ENCODE results near the gene MARVELD3.

Gene MARVELD3

DNA sequence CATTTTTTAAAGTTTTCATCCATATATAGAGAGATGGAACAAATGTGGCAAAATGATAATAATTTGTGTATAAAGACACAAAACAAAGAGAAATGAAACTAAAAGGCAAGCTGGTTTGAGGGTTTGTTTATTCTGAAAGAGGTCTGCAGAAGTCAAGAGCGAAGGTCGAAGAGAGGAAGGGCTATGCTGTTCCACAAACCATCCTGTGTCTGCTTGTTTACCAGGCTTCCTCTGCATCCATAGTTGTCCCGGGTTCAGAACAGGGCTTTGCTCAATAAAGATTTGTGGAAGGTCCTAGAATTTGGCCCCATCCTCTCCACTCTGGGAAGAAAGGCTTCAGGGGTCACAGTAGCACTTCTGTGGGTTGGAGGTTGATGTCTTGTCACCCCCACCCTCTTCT lies 2.4 kb upstream of the MARVELD3 start:
- Histone ChIP-seq H2BK120ac (ENCODE audit: insufficient read depth, low read length, poor library complexity) (no peak overlapping the region), H2AFZ (ENCODE audit: insufficient read depth, low read length, poor library complexity) (no peak overlapping the region), H3K27me3 (ENCODE audit: insufficient read depth, low read length) (no peaks in the 10 kb centered on the region), H2AK5ac (ENCODE audit: low read length) (no peak overlapping the region), H3K36me3 (ENCODE audit: control insufficient read depth in 1 of 2, insufficient read depth in 2 of 2, low read length in 2 of 2) (no peaks in the 10 kb centered on the region), H2BK12ac (ENCODE audit: low read length) (no peak overlapping the region), H3K4me1 (ENCODE audit: control insufficient read depth in 1 of 2, insufficient read depth in 2 of 2, low read length in 2 of 2) (peaks cover under 1 to 1% of the 10 kb centered on the region in 2 experiments), H3K79me1 (ENCODE audit: low read length) (peaks cover 7% of the 10 kb centered on the region), H3K27ac (ENCODE audit: low read depth, low read length) (no peak overlapping the region), H3K14ac (ENCODE audit: low read length) (no peak overlapping the region), H4K12ac (ENCODE audit: low read depth, low read length) (no peak overlapping the region), H4K8ac (ENCODE audit: low read depth, low read length) (no peak overlapping the region), H3K4me3 (ENCODE audit: low read depth, low read length) (no peak overlapping the region), H3K23ac (ENCODE audit: low read length) (no peak overlapping the region), H2BK5ac (ENCODE audit: low read depth, low read length, poor library complexity) (no peak overlapping the region), H3K9me3 (ENCODE audit: insufficient read depth, low read depth, low read length) (no peaks in the 10 kb centered on the region), H4K91ac (ENCODE audit: low read depth, low read length) (no peak overlapping the region), H3K4me2 (ENCODE audit: low read length) (no peak overlapping the region), H3K18ac (ENCODE audit: low read length) (no peak overlapping the region), H3K9ac (ENCODE audit: low read length) (no peak overlapping the region), H3K79me2 (ENCODE audit: control insufficient read depth, insufficient read depth, low read length, poor library complexity) (peaks cover 5% of the 10 kb centered on the region), H3K4ac (ENCODE audit: low read depth, low read length) (no peak overlapping the region)
- WGBS (ENCODE audit: extremely low coverage, insufficient coverage, insufficient read length), result no CpG with 5 or more reads among the region's 3 CpGs
- no peak for DNase-seq

DNA sequence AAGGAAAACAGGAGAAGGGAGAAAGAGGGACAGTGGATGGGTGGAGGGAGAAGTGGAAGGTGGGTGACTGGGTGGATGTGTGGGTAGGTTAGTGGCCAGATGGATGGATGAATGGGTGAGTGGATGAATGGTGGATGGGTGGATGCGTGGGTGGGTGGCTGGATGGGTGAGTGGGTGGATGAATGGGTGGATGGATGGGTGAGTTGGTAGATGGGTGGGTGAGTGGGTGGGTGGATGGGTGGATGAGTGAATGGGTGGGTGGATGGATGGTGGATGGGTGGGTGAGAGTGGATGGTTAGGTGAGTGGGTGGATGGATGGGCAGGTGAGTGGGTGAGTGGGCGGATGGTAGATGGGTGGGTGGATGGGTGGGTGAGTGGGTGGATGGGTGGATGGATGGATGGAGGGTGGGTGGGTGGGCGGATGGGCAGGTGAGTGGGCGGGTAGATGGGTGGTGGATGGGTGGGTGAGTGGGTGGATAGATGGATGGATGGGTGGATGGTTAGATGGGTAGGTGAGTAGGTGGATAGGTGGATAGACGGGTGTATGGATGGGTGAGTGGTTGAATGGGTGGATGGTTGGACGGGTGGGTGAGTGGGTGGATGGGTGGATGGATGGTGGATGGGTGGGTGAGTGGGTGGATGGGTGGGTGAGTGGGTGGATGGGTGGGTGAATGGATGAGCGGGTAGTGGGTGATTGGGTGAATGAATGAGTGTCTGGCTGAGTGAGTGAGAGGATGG lies 702 bp upstream of the MARVELD3 start:
- Histone ChIP-seq H2AFZ (ENCODE audit: insufficient read depth, low read length, poor library complexity) (peak overlapping the region; percentile 15), H3K9ac (ENCODE audit: low read length) (peak overlapping the region; percentile 48), H3K14ac (ENCODE audit: low read length) (no peak overlapping the region), H2AK5ac (ENCODE audit: low read length) (no peak overlapping the region), H2BK5ac (ENCODE audit: low read depth, low read length, poor library complexity) (no peak overlapping the region), H2BK120ac (ENCODE audit: insufficient read depth, low read length, poor library complexity) (peak overlapping the region; percentile 2), H2BK12ac (ENCODE audit: low read length) (no peak overlapping the region), H3K4me2 (ENCODE audit: low read length) (peak overlapping the region; percentile 76), H4K8ac (ENCODE audit: low read depth, low read length) (peak overlapping the region; percentile 49), H3K27me3 (ENCODE audit: insufficient read depth, low read length) (no peaks in the 10 kb centered on the region), H3K23ac (ENCODE audit: low read length) (no peak overlapping the region), H3K9me3 (ENCODE audit: insufficient read depth, low read depth, low read length) (no peaks in the 10 kb centered on the region), H3K4ac (ENCODE audit: low read depth, low read length) (no peak overlapping the region), H3K18ac (ENCODE audit: low read length) (peak overlapping the region; percentile 7), H4K91ac (ENCODE audit: low read depth, low read length) (no peak overlapping the region), H3K4me3 (ENCODE audit: low read depth, low read length) (peak overlapping the region; percentile 36), H3K4me1 (ENCODE audit: control insufficient read depth in 1 of 2, insufficient read depth in 2 of 2, low read length in 2 of 2) (peaks cover 11 to 12% of the 10 kb centered on the region in 2 experiments), H3K79me1 (ENCODE audit: low read length) (peaks cover 9% of the 10 kb centered on the region), H3K27ac (ENCODE audit: low read depth, low read length) (no peak overlapping the region), H3K36me3 (ENCODE audit: control insufficient read depth in 1 of 2, insufficient read depth in 2 of 2, low read length in 2 of 2) (peaks cover 0 to 1% of the 10 kb centered on the region in 2 experiments), H3K79me2 (ENCODE audit: control insufficient read depth, insufficient read depth, low read length, poor library complexity) (peaks cover 5% of the 10 kb centered on the region), H4K12ac (ENCODE audit: low read depth, low read length) (no peak overlapping the region)
- DNase-seq, result no peak
- 97% methylated on average over 4 of the region's 7 CpGs for WGBS (ENCODE audit: extremely low coverage, insufficient coverage, insufficient read length)

DNA sequence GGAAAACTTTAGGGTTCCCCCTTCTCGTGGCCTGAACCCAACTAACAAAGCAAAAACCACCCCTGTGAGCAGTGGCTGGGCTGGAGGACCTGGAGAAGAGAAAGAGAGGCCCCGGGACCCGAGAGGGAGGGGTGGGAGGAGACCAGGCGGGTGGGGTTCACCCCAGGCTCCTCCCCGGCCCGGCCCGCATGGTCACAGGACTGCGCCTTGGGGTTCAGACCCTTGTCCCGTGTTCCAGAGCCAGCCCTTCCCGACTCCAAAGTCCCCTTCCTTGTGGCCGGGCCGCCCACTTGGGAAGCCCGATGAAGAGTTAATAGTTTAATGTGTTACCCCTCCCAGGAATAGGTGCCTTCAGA lies 852 bp downstream of the MARVELD3 start:
- no peaks in the 10 kb centered on the region for H3K27me3 ChIP-seq (ENCODE audit: insufficient read depth, low read length)
- H3K79me1 ChIP-seq (ENCODE audit: low read length), result peaks cover 9% of the 10 kb centered on the region
- no peak overlapping the region for H4K91ac ChIP-seq (ENCODE audit: low read depth, low read length)
- peak overlapping the region; percentile 16 for H3K9ac ChIP-seq (ENCODE audit: low read length)
- peaks cover 0 to 1% of the 10 kb centered on the region in 2 experiments for H3K36me3 ChIP-seq (ENCODE audit: control insufficient read depth in 1 of 2, insufficient read depth in 2 of 2, low read length in 2 of 2)
- no peak overlapping the region for H2BK12ac ChIP-seq (ENCODE audit: low read length)
- H3K79me2 ChIP-seq (ENCODE audit: control insufficient read depth, insufficient read depth, low read length, poor library complexity), result peaks cover 5% of the 10 kb centered on the region
- H3K9me3 ChIP-seq (ENCODE audit: insufficient read depth, low read depth, low read length), result no peaks in the 10 kb centered on the region
- H2AK5ac ChIP-seq (ENCODE audit: low read length), result no peak overlapping the region
- H3K27ac ChIP-seq (ENCODE audit: low read depth, low read length), result no peak overlapping the region
- H3K14ac ChIP-seq (ENCODE audit: low read length), result peak overlapping the region; percentile 18
- peak overlapping the region; percentile 13 for H3K4ac ChIP-seq (ENCODE audit: low read depth, low read length)
- no peak overlapping the region for H2BK5ac ChIP-seq (ENCODE audit: low read depth, low read length, poor library complexity)
- peak overlapping the region; percentile 76 for H3K4me2 ChIP-seq (ENCODE audit: low read length)
- peak overlapping the region; percentile 9 for H3K18ac ChIP-seq (ENCODE audit: low read length)
- H3K4me1 ChIP-seq (ENCODE audit: control insufficient read depth in 1 of 2, insufficient read depth in 2 of 2, low read length in 2 of 2), result peaks cover 14 to 15% of the 10 kb centered on the region in 2 experiments
- no peak for DNase-seq
- H2BK120ac ChIP-seq (ENCODE audit: insufficient read depth, low read length, poor library complexity), result peak overlapping the region; percentile 24
- no CpG with 5 or more reads among the region's 13 CpGs for WGBS (ENCODE audit: extremely low coverage, insufficient coverage, insufficient read length)
- peak overlapping the region; percentile 73 for H4K8ac ChIP-seq (ENCODE audit: low read depth, low read length)
- H3K23ac ChIP-seq (ENCODE audit: low read length), result no peak overlapping the region
- H4K12ac ChIP-seq (ENCODE audit: low read depth, low read length), result no peak overlapping the region
- peak overlapping the region; percentile 89 for H3K4me3 ChIP-seq (ENCODE audit: low read depth, low read length)
- H2AFZ ChIP-seq (ENCODE audit: insufficient read depth, low read length, poor library complexity), result no peak overlapping the region

DNA sequence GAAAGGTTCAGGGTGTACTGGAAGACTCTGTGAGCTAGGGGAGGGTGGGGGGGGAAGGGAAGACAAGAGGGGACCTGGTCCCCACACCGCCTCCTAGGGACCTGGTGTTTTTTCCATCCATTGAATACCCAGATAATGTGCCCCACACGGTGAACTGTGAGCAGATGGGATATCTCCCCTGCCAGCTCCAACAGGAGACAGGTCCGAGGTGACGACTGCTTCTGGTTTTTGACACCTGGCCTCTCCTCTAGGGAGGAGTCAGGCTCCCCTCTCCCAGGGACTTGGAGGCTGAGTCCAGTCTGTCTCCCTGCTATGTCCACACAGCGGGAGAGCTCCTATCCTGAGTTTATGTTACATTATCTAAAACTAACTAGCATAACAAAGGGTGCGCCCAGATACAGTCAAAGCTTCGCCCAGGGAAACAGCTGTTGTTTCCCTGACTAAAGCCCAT lies 1.8 kb downstream of the MARVELD3 start:
- H2BK12ac ChIP-seq (ENCODE audit: low read length), result no peak overlapping the region
- no peak overlapping the region for H3K18ac ChIP-seq (ENCODE audit: low read length)
- H4K91ac ChIP-seq (ENCODE audit: low read depth, low read length), result peak overlapping the region; percentile 19
- no peak overlapping the region for H2AK5ac ChIP-seq (ENCODE audit: low read length)
- WGBS (ENCODE audit: extremely low coverage, insufficient coverage, insufficient read length), result no CpG with 5 or more reads among the region's 7 CpGs
- H3K4ac ChIP-seq (ENCODE audit: low read depth, low read length), result no peak overlapping the region
- no peak overlapping the region for H2BK120ac ChIP-seq (ENCODE audit: insufficient read depth, low read length, poor library complexity)
- no peak overlapping the region for H3K27ac ChIP-seq (ENCODE audit: low read depth, low read length)
- H3K4me1 ChIP-seq (ENCODE audit: control insufficient read depth in 1 of 2, insufficient read depth in 2 of 2, low read length in 2 of 2), result peaks cover 14 to 15% of the 10 kb centered on the region in 2 experiments
- H2AFZ ChIP-seq (ENCODE audit: insufficient read depth, low read length, poor library complexity), result no peak overlapping the region
- no peak overlapping the region for H4K8ac ChIP-seq (ENCODE audit: low read depth, low read length)
- H3K4me3 ChIP-seq (ENCODE audit: low read depth, low read length), result no peak overlapping the region
- DNase-seq, result no peak
- peaks cover 9% of the 10 kb centered on the region for H3K79me1 ChIP-seq (ENCODE audit: low read length)
- H3K4me2 ChIP-seq (ENCODE audit: low read length), result no peak overlapping the region
- no peak overlapping the region for H3K9ac ChIP-seq (ENCODE audit: low read length)
- no peak overlapping the region for H4K12ac ChIP-seq (ENCODE audit: low read depth, low read length)
- H3K9me3 ChIP-seq (ENCODE audit: insufficient read depth, low read depth, low read length), result no peaks in the 10 kb centered on the region
- no peak overlapping the region for H3K23ac ChIP-seq (ENCODE audit: low read length)
- peaks cover 5% of the 10 kb centered on the region for H3K79me2 ChIP-seq (ENCODE audit: control insufficient read depth, insufficient read depth, low read length, poor library complexity)
- no peak overlapping the region for H3K14ac ChIP-seq (ENCODE audit: low read length)
- no peaks in the 10 kb centered on the region for H3K27me3 ChIP-seq (ENCODE audit: insufficient read depth, low read length)
- no peak overlapping the region for H2BK5ac ChIP-seq (ENCODE audit: low read depth, low read length, poor library complexity)
- H3K36me3 ChIP-seq (ENCODE audit: control insufficient read depth in 1 of 2, insufficient read depth in 2 of 2, low read length in 2 of 2), result peaks cover 0 to 1% of the 10 kb centered on the region in 2 experiments
